Stimulated activated CD4-positive, alpha-beta T cell treated with anti-CD3 and anti-CD28 coated beads, Interleukin-15, amount 100 ng/mL, for 48 hours (primary cell): Measurements from ENCODE around the gene TRIM5.
"Not testable (repeated sequence)": the region's sequence is repeated elsewhere in the genome, so short reads cannot be mapped to it uniquely, and the experiment has no call there.

Experiments used
- DNase-seq, 2 donors: peaks; one replicate each; pipeline ENCODE4 v3.0.0-alpha.2; 2020; ENCODE audit warnings: low read depth in 2 of 2

TRIM5 gene

GRCh38 chr11:5684646-5685362, at the start of gene TRIM5:
TSS of gene TRIM5 (minus strand) at chr11:5685074. CDS start at chr11:5680177, 4,897 bp downstream.
- DNase-seq: peak; percentile 63 to 76

- no peak for DNase-seq
Observed at GRCh38 chr11:5727691-5728090, 42.8 kb upstream of the TRIM5 start.

DNA sequence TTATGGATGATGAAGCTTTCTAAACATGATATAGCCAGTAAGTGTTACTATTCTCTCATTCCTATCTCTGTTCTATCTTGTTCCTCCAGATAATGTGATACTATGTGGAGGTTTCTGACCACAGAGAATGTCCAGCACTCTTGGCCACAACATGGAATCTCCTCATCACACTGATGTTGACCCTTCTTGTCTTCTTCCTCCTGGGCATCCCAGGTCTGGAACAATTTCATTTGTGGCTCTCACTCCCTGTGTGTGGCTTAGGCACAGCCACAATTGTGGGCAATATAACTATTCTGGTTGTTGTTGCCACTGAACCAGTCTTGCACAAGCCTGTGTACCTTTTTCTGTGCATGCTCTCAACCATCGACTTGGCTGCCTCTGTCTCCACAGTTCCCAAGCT, 41.5 kb upstream of the TRIM5 start:
- DNase-seq: no peak

DNA sequence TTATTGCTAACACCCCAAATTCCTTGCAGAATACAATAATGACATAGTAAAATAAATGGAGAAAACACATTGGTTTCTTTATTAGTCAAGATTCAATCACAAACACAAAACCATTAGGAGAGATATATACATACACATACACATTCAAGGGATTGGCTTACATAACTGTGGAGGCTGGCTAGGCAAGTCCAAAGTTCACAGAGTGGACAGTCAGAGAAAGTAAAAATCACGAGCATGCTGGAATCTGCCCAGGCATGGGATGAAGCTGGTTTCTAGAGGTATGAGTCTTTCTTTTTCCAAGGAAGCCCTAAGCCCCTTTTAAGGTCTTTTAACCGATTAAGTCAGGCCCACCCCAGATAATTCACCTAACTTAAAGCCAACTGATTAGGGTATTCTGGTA, 37.7 kb upstream of the TRIM5 start:
- DNase-seq: no peak

GRCh38 chr11:5719703-5720495, 35.0 kb upstream of the TRIM5 start:
- no peak for DNase-seq

- DNase-seq: not testable (repeated sequence)
Observed at GRCh38 chr11:5716518-5716917, 31.6 kb upstream of the TRIM5 start.

GRCh38 chr11:5713695-5714094, 28.8 kb upstream of the TRIM5 start:
- no peak for DNase-seq

DNA sequence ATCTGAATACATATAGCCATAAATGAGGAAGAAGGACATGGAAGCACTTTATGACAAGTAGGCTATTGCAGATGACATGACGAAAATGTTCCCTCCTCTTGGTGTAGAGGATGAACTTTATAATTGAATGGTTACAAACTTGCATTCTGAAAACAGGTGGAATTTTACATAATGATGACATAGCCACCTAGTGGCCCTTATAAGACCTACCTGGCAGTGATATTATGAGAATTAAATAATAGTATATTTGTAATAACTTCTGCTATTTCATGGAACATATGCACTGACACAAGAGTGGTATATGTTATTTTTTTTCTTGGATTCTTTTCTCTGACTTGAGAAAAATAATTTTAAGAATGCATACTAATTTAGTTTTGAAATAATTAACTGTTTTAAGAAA, 27.6 kb upstream of the TRIM5 start:
- no peak for DNase-seq

DNA sequence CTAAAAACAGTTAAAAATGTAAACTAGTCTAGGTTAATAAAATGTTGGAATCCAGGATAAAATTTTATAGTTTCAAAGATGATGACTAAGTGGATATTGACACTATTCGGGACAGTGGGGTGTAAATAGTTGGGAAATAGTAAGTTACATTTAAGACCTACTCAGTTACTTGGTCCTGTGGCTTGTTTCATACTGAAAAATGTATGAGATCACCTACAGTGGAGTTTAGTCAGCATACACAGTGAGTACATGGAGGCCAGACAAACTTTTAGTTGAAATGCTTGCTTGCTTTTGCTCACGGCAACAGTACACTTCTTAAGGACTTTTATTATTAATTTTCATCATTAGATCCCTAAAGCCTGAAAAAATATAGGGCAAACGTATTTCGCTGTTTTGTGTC, 20.8 kb upstream of the TRIM5 start:
- DNase-seq: no peak

GRCh38 chr11:5703741-5704536, 19.1 kb upstream of the TRIM5 start:
- no peak for DNase-seq

DNA sequence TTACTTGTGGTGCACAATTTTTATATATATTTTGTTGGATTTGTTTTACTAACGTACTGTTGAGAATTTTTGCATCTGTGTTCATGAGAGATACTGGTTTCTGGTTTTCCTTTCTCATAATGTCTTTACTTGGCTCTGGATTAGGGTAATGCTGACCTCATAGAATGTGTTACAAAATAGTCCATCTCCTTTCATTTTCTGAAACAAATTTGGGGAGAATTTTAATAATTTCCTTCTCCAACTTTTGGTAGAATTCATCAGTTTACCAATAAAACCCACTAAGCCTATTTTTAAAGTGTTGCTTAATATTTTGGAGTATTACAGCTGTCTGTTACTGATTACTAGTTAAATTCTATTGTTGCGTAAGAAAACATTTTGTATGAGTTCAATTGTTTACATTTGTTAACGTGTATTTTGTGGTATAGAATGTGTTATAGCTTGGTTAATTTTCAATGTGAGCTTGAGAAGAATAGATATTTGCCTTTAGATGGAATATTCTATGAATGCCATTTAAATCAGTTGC, 16.2 kb upstream of the TRIM5 start:
- DNase-seq: no peak

DNA sequence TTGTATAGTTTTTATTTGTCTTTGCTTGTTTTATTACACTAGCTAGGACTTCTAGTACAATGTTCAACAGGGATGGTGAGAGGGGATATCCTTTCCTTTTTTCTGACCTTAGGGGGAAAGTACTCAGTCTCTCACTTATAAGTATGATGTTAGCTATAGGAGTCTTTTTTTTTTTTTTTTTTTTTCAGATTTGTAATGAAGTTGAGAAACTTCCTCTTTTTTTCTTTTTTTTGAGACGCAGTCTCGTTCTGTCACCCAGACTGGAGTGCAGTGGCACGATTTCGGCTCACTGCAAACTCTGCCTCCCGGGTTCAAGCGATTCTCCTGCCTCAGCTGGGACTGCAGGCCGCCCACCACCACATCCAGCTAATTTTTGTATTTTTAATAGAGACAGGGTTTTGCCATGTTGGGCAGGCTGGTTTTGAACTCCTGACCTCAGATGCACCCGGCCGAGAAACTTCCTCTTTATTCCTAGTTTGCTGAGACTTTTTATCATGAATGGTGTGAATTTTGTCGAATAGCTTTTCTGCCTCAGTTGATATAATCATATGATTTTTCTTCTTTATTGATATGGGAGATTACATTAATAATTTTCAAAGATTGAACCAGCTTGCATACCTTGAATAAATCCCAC, 15.7 kb upstream of the TRIM5 start:
- DNase-seq: no peak

DNA sequence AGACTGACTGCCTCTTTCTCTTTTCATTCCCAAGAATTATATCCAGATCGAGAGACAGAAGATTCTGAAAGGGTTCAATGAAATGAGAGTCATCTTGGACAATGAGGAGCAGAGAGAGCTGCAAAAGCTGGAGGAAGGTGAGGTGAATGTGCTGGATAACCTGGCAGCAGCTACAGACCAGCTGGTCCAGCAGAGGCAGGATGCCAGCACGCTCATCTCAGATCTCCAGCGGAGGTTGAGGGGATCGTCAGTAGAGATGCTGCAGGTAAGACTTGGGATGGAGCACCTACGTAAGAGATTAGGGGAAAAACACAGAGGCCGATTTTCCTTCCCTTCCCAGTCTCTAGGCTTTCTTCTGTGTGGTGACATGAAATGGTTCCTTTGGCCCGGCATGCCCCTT, 13.4 kb upstream of the TRIM5 start:
- DNase-seq: no peak

- DNase-seq: no peak
Observed at GRCh38 chr11:5696210-5696609, 11.3 kb upstream of the TRIM5 start.

DNA sequence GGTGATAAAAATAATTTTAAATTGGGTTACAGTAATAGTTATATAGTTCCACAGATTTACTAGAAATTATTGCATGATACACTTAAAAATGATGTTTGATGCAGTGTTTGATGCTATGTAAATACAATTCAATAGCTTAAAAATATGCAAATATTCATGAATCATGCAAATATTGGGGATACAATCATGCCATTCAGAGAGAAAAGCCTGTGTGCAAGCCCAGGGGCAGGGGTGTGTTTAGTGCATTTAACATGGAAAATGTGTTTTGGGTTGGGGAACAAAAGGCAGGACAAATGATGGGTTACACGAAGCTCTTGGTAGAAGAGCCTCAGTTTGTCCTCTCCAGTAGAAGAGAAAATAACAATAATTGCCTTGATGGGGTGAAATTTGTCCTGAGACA, 10.7 kb upstream of the TRIM5 start:
- no peak for DNase-seq

GRCh38 chr11:5694642-5695041, 9.8 kb upstream of the TRIM5 start:
- no peak for DNase-seq

- DNase-seq: no peak
Observed at GRCh38 chr11:5691964-5692361, 7.1 kb upstream of the TRIM5 start.

DNA sequence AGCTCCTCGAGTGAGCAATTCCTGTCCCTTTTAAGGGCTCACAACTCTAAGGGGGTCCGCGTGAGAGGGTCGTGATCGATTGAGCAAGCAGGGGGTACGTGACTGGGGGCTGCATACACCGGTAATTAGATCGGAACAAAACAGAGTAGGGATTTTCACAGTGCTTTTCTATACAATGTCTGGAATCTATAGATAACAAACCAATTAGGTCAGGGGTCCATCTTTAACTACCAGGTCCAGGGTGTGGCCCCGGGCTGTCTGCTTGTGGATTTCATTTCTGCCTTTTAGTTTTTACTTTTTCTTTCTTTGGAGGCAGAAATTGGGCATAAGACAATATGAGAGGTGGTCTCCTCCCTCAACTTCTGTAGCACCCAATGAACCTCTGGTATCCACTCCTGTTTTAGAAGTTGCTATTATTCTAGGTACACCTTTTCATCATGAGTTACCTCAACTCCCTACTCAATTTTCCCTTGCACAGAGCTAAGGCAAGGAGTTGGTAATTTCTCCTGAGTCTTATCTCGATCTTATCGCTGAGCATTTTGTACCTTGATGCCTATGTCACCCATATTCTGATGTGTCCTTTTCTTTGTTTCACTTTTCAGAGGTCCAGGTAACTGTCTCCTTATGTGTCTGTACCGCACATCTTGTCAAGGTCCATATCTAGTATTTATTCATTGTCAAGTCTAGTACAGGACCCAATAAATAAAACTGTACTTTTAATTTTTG, 6.5 kb upstream of the TRIM5 start:
- not testable (repeated sequence) for DNase-seq

DNA sequence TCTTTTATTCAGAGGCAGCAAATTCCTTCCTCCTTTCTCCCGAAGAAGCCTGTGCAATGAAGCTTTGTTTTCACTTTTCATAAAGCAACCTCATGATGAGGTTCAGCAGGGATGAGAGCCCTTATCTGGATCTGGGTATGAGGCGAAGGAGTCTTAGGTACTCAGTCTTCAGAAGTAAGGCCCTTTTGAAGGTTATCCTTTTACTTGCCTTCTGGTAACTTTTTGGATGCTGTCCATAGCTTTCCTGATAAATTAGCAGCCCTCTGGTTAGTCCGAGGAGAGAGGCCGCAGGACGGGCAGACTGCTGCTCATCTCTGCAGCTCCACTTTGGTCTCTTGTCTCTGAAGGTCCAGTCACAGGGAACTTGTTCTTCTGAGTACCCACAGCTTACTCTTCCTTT, 5.9 kb upstream of the TRIM5 start:
- DNase-seq: no peak

DNA sequence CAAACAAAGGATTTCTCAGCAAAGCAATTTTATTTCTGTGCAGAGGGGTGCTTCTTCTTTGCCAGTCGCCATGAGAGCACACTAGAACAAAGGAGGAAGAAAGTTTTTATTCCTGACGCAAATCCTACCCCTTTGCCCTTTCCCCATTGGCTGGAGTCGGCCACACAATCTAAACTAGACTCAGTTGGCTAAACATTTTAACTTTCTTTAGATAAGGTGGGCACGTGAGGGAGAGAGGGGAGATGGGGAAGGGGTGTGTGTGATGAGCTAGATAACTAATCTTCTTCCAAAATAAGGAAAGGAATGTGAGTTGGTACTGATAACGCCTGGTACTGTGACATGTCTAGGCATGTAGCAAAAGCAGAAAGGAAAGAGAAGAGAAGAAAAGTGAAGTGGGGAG, 5.3 kb upstream of the TRIM5 start:
- DNase-seq: no peak

DNA sequence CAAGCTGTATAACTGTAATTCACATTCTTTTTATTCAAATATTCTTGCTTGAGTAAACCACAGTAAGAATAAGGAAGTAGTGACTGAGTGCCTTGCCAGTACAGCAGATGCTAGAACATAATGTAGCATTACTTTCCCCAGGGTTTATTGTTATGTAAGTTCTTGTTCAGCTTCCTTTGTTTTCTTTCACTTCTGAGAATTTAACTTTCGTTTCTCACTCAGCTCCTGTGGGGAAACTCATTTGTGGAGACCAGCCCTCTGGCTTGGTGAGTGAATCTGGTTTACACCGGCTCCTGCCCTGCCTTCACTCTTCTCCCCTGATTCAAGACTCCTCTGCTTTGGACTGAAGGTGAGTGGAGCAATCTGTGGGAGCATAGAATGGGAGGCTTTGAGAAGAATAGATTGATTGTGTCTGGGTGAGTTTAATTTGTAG, 4.7 kb upstream of the TRIM5 start, which contains the start of gene TRIM22:
TSS of gene TRIM22 (plus strand) at position 240 of the 433 bp plus-strand sequence. CDS start 6,443 bp downstream, outside the sequence.
- peak; percentile 14 to 32 for DNase-seq
